Measurements from ENCODE around the gene MYO3B.

Gene MYO3B

DNA sequence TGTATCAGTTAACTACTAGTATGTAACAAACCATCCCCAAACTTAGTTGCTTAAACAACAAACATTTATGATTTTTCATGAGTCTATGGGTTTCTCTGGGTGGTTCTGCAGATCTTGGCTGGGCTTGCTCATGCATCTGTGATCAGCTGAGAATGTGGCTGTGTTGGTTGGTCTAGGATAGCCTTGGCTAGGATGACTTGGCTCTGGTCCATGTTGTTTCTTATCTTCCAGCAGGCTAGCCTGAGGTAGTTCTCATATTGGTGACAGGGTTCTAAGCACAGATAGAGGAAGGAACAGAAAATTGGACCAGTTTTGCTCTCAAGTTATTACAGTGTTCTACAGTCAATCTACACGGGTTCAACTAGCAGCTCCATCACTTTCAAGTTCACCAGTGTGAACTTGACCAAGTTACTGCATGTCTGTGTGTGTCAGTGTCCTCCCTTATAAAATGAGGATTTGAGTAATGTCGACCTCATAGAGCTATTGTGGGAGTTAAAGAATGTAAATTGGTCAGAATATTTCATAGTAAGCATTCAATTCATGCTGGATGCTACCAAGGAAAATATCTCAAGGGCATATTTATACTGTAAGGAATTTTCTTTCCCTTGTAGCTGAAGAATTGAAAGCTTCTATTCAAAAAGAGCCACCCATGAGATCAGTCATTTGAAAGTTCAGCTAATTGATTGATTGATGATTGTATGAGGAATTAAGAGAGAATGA is 65.3 kb downstream of the MYO3B start:
- no peak for TF ChIP-seq CTCF (IDR thresholded peaks at IDR 0.05; ENCODE audit: control extremely low read depth, extremely low read depth, low read depth, missing control alignments)
- CTCF ChIA-PET: interaction anchor here (1.0 to 1.9 kb wide), 4 partner anchors 10 to 569 kb away, joined by 3 to 6 read pairs (median 3); no protein-coding TSS in a partner anchor
- POLR2A ChIA-PET: no interaction called here
- DNase-seq (ENCODE audit: extremely low spot score): no peak

DNA sequence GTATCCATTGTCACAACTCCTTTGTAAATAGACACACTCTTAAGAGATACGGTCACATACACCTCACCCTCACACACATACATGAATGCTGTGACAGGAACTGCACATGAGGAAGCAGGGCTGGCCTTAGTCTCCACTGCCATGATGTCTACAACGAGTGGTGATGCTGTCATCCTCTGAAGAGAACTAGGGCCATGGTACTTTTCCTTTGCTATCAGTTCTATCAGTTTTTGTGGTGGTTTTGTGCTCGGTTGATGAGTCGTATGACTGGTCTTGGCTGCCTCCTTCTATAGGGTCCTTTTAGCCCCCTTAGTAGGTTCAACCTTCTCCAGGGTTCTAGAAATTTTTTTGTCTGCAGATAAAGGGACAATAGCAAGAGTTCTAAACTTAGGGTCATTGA is 66.0 kb downstream of the MYO3B start:
- no peak for TF ChIP-seq CTCF (IDR thresholded peaks at IDR 0.05; ENCODE audit: control extremely low read depth, extremely low read depth, low read depth, missing control alignments)
- POLR2A ChIA-PET: no interaction called here
- DNase-seq (ENCODE audit: extremely low spot score): no peak
- CTCF ChIA-PET: interaction anchor here (1.0 to 1.2 kb wide), 2 partner anchors 9 to 568 kb away, joined by 3 read pairs; no protein-coding TSS in a partner anchor

DNA sequence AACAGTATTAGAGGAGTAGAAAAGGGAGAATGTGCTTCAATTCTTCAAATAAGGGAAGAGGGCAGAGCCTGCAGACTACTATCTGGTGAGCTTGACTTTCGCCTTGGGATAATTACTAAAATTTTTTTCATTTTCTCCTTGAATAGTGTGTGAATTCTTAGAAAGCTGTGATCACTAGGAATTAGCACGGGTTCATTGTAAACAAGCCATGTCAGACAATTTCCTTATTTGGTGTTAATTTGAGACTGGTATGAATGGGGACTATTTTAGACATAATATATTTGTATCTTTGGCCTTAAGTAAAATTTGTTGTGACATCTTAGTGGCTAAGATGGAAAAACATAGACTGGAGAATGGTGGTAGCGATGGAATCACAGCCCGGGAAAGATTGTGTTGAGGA is 66.6 kb downstream of the MYO3B start:
- no peak for DNase-seq (ENCODE audit: extremely low spot score)
- no peak for TF ChIP-seq CTCF (IDR thresholded peaks at IDR 0.05; ENCODE audit: control extremely low read depth, extremely low read depth, low read depth, missing control alignments)
- POLR2A ChIA-PET: no interaction called here
- CTCF ChIA-PET: interaction anchor here (1.0 kb wide), 1 partner anchor 568 kb away, joined by 3 read pairs; no protein-coding TSS in a partner anchor

- POLR2A ChIA-PET: no interaction called here
- no peak for TF ChIP-seq CTCF (IDR thresholded peaks at IDR 0.05; ENCODE audit: control extremely low read depth, extremely low read depth, low read depth, missing control alignments)
- CTCF ChIA-PET: interaction anchor here (1.3 kb wide), 1 partner anchor 116 kb away, joined by 3 read pairs; no protein-coding TSS in a partner anchor
- DNase-seq (ENCODE audit: extremely low spot score): no peak
Observed at GRCh38 chr2:170245312-170245711, 67.4 kb downstream of the MYO3B start.

GRCh38 chr2:170247333-170247732 is 69.4 kb downstream of the MYO3B start:
- TF ChIP-seq CTCF (IDR thresholded peaks at IDR 0.05; ENCODE audit: control extremely low read depth, extremely low read depth, low read depth, missing control alignments): no peak
- CTCF ChIA-PET: interaction anchor here (1.5 kb wide), 1 partner anchor 18 kb away, joined by 4 read pairs; no protein-coding TSS in a partner anchor
- POLR2A ChIA-PET: no interaction called here
- DNase-seq (ENCODE audit: extremely low spot score): no peak

- no peak for DNase-seq (ENCODE audit: extremely low spot score)
- CTCF ChIA-PET: interaction anchor here (0.9 to 1.5 kb wide), 3 partner anchors 12 to 114 kb away, joined by 3 to 4 read pairs (median 3); no protein-coding TSS in a partner anchor
- POLR2A ChIA-PET: no interaction called here
- TF ChIP-seq CTCF (IDR thresholded peaks at IDR 0.05; ENCODE audit: control extremely low read depth, extremely low read depth, low read depth, missing control alignments): no peak
Observed at GRCh38 chr2:170247882-170248393, 70.0 kb downstream of the MYO3B start.
